NCI-H1436 treated with DMSO at 0.1 percent for 48 hours (cell line): ENCODE measurements around the gene STX4.

Source experiments
- DNase-seq: peaks from one replicate; lab custom pipeline; 2025; lab: John Stamatoyannopoulos, UW

The STX4 gene

GRCh38 chr16:31084584-31085302 is 51.4 kb downstream of the STX4 start:
- no peak for DNase-seq

GRCh38 chr16:31085411-31085810 is 52.1 kb downstream of the STX4 start:
- DNase-seq, result no peak

GRCh38 chr16:31085873-31086628 is 52.7 kb downstream of the STX4 start:
- DNase-seq, result no peak

GRCh38 chr16:31086629-31086906 is 53.2 kb downstream of the STX4 start:
- DNase-seq, result no peak

GRCh38 chr16:31087481-31087880 is 54.1 kb downstream of the STX4 start:
- DNase-seq, result no peak

GRCh38 chr16:31087971-31088370 is 54.6 kb downstream of the STX4 start:
- no peak for DNase-seq

- no peak for DNase-seq
These were observed 55.3 kb downstream of the STX4 start, which contains the start of gene PRSS53 for GRCh38 chr16:31088459-31089183. Gene PRSS53 (minus strand): TSS chr16:31088943. CDS start chr16:31088809, 134 bp downstream.

GRCh38 chr16:31089199-31089598 is 55.8 kb downstream of the STX4 start:
- DNase-seq, result no peak
